Measurements from ENCODE around the gene DUSP5. TPM values are rescaled to one million over a fixed set of nuclear protein-coding genes. Genes with fewer than 3 reads are reported as not detected.

The DUSP5 gene
- total and polyA plus RNA-seq, 8 donors = 2.7 to 12.8 (median 5.5) TPM

- WGBS, 2 donors = 84% methylated on average over 4 of the region's 4 CpGs
- no peaks in the 10 kb centered on the region for H3K36me3 ChIP-seq
- no peak overlapping the region for H3K27ac ChIP-seq
- no peaks in the 10 kb centered on the region for H3K9me3 ChIP-seq
- ATAC-seq (no peak), DNase-seq (no peak), FAIRE-seq (no peak)
- no peaks in the 10 kb centered on the region for H3K4me1 ChIP-seq
- H3K4me3 ChIP-seq = no peak overlapping the region
- intact Hi-C loops (cut with DNase I) = no loop called here
- no peak for TF ChIP-seq CTCF (IDR thresholded peaks at IDR 0.05)
- H3K27me3 ChIP-seq = no peaks in the 10 kb centered on the region
Measured at GRCh38 chr10:110490640-110491039, 7.1 kb upstream of the DUSP5 start.

DNA sequence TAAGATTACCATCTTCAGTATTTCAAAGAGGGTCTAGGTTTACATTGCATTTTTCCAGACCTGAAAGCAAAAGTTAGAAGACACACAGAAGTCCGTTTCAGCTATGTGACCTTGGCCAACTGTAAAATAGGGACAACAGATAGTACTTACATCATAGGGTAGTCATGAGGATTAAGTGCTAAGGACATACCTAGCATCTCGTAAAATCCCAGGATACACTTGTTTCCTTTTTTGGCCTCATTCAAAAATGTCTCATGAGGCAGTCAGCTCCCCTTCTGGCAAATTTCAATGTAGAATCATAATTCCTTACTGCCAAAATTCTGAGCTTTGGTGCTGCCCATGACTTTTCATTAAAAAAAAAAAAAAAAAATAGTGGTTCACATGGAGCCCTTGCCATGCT, 6.4 kb upstream of the DUSP5 start:
- Histone ChIP-seq H3K27ac (no peak overlapping the region), H3K9me3 (no peaks in the 10 kb centered on the region), H3K4me1 (no peaks in the 10 kb centered on the region), H3K4me3 (no peak overlapping the region), H3K27me3 (no peaks in the 10 kb centered on the region), H3K36me3 (no peaks in the 10 kb centered on the region)
- WGBS, 2 donors = 81% methylated on average over 2 of the region's 2 CpGs
- no peak for FAIRE-seq
- ATAC-seq = no peak
- intact Hi-C loops (cut with DNase I) = no loop called here
- no peak for TF ChIP-seq CTCF (IDR thresholded peaks at IDR 0.05)
- DNase-seq = no peak

- ATAC-seq = no peak
- FAIRE-seq = no peak
- Histone ChIP-seq H3K9me3 (no peaks in the 10 kb centered on the region), H3K4me1 (peaks cover 0 to 3% (median 0%) of the 10 kb centered on the region in 3 donors), H3K27ac (no peak overlapping the region), H3K4me3 (no peak overlapping the region), H3K36me3 (no peaks in the 10 kb centered on the region), H3K27me3 (no peaks in the 10 kb centered on the region)
- TF ChIP-seq CTCF (IDR thresholded peaks at IDR 0.05) = no peak
- WGBS, 2 donors = 58 to 62% methylated on average over 5 of the region's 5 CpGs
- no peak for DNase-seq
- intact Hi-C loops (cut with DNase I) = no loop called here
Measured at GRCh38 chr10:110492069-110492822, 5.5 kb upstream of the DUSP5 start.

GRCh38 chr10:110493832-110494426, 3.8 kb upstream of the DUSP5 start:
- TF ChIP-seq CTCF (IDR thresholded peaks at IDR 0.05) = no peak
- intact Hi-C loops (cut with DNase I) = no loop called here

DNA sequence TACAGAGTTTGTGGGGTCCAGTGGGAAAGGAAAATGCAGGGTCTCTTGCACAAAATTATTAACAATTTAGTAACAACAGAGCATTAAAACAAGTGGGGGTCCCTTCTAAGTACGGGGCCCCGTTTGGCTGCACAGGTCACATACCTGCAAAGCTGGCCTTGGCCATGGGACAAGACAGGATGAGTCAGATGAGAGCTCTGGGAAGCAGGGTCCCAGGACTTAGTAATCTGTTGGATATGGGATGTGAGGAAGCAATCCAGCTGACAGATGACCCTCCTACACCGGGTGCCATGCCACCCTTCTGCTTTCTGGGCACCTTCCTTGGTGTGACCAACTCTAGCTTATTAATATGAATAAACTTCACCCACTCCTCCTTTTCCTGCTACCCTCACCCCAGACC, 3.2 kb upstream of the DUSP5 start:
- H3K9me3 ChIP-seq = no peaks in the 10 kb centered on the region
- H3K27ac ChIP-seq = no peak overlapping the region
- no peak overlapping the region for H3K4me3 ChIP-seq
- FAIRE-seq (no peak), ATAC-seq (no peak), DNase-seq (no peak)
- H3K27me3 ChIP-seq = no peaks in the 10 kb centered on the region
- WGBS, 2 donors = 69 to 78% methylated on average over 3 of the region's 3 CpGs
- peaks cover 0 to 3% (median 0%) of the 10 kb centered on the region in 3 donors for H3K4me1 ChIP-seq
- no peaks in the 10 kb centered on the region for H3K36me3 ChIP-seq
- no peak for TF ChIP-seq CTCF (IDR thresholded peaks at IDR 0.05)
- intact Hi-C loops (cut with DNase I) = no loop called here

More at GRCh38 chr10:110493832-110494426, 3.8 kb upstream of the DUSP5 start:
- Histone ChIP-seq H3K27me3 (no peaks in the 10 kb centered on the region), H3K4me1 (peaks cover 0 to 3% (median 0%) of the 10 kb centered on the region in 3 donors), H3K4me3 (no peak overlapping the region), H3K9me3 (no peaks in the 10 kb centered on the region), H3K36me3 (no peaks in the 10 kb centered on the region), H3K27ac (no peak overlapping the region)
- DNase-seq (no peak), ATAC-seq (no peak), FAIRE-seq (no peak)
- WGBS, 2 donors = 75 to 78% methylated on average over 11 of the region's 11 CpGs
